GM12864 (cell line): ENCODE measurements around the gene ZNF460.

ENCODE experiments used
- DNase-seq: peaks from one replicate; pipeline ENCODE4 v3.0.0-alpha.2; 2011; ENCODE audit warnings: low read depth
- H3K4me3 ChIP-seq: 2 replicates; pipeline ENCODE4 v1.5.1; 2011; ENCODE audit warnings: mild to moderate bottlenecking, low read depth, low read length, control low read depth
- TF ChIP-seq, protein P1 (sequence below): IDR thresholded peaks from 2 replicates; pipeline ENCODE4 v1.5.1; 2011; ENCODE audit warnings: low read depth, mild to moderate bottlenecking, moderate library complexity, low read length, control low read depth, inconsistent platforms; ENCODE audit errors: missing control alignments

The ZNF460 gene

DNA sequence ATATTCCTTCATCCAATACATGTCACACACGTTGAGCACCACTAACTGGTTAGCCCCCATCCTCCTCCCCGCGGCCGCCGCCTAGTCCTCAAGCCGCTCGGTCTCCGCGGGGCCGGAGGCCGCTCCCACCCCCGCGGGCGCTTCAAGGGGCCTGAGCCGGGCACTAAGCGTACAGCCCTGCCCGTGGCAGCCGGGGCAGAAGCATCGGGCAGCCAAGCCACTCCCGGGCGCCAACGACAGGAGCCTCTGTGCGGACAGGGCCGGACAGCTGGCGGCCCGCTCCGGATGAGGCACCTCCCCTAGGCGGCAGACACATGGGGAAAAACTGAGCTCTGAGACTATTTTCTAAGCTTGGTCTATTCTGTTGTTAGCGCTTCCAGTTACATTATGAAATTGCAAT is 37.2 kb downstream of the ZNF460 start:
- no peak overlapping the region for H3K4me3 ChIP-seq
- TF ChIP-seq, protein P1, sequence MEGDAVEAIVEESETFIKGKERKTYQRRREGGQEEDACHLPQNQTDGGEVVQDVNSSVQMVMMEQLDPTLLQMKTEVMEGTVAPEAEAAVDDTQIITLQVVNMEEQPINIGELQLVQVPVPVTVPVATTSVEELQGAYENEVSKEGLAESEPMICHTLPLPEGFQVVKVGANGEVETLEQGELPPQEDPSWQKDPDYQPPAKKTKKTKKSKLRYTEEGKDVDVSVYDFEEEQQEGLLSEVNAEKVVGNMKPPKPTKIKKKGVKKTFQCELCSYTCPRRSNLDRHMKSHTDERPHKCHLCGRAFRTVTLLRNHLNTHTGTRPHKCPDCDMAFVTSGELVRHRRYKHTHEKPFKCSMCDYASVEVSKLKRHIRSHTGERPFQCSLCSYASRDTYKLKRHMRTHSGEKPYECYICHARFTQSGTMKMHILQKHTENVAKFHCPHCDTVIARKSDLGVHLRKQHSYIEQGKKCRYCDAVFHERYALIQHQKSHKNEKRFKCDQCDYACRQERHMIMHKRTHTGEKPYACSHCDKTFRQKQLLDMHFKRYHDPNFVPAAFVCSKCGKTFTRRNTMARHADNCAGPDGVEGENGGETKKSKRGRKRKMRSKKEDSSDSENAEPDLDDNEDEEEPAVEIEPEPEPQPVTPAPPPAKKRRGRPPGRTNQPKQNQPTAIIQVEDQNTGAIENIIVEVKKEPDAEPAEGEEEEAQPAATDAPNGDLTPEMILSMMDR: no peak
- DNase-seq: no peak

DNA sequence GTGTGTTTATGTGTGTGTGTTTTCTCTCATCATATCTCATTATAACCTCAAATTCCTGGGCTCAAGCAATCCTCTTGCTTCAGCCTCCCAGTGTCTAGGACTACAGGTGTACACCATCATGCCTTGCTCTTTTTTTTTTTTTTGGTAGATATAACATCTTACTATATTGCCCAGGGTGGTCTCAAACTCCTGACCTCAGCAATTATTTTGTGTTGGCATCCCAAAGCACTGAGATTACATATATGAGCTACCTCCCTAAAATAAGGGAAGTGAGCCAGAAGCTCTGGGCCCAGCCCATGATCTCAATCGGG is 39.5 kb downstream of the ZNF460 start:
- TF ChIP-seq, protein P1: no peak
- peak overlapping the region; percentile 83 for H3K4me3 ChIP-seq
- DNase-seq: no peak

DNA sequence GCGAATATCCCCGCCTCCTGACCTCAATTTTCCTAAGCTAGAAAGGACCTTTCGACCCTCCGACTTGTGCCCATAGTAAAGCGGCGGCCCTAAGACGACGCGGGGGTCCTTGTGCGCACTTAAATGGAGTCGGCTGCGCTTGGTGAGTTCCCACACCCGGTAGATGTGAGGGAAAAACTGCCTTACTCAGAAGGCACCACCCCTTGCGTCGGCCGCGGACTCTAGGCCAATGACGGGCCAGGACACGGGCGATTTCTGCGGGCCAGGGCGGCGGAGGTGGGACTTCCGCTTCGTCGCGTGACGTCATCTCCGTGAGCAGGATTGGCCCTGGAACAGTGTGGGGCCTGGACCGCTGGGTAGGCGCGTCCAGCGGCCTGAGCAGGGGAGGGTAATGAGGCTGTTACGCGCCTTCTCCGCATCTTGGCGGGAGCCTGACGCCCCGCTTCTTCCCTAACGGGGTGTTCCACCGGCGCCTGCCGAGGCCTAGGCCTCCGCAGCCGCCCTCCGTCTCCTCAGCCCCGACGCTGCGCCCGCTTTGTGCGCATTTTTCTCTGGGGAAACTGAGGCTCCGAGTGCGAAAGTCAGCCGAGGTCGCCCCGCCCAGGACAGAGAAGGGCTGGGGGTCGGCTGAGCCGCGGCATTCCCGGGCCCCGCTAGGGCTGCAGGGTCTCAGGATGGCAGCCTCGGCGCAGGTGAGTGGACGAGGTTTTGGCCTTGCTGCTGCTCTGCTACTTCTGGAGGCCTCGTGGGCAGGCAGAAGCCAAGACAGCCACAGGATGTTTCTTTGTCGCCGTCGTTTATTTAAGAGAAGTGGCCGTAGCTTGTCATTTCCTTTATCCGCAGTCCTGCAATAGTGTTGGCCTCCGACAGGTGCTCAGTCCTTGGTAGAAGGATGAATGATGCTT is 40.1 kb downstream of the ZNF460 start, which contains the start of gene ZNF543:
Gene ZNF543, plus strand, starts transcription at position 293 of the 905 bp plus-strand sequence. Its CDS starts 382 bp downstream, at position 675.
- peak within 1 kb of the TSS; percentile 83 for H3K4me3 ChIP-seq
- TF ChIP-seq, protein P1: peak; percentile 45
- DNase-seq: peak; percentile 87

DNA sequence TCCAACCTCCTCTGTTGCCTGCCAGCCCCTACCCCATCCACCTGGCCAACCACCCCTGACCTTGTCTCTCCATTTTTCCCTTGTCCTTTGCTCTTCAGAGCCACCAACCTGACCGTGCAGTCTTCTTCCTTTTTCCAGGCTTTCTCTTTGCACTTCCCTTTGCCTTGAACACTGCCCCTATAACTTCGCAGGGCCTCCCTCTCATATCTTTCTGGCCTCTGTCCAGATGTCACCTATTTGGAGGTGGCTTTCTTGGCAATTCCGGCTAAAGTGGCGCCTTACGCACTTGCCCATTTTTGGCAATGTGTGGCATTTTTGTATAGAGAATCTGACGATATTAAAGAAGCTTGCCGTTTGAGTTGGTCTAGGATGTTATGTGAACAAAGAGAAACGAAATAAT is 40.8 kb downstream of the ZNF460 start:
- TF ChIP-seq, protein P1: no peak
- H3K4me3 ChIP-seq: peak overlapping the region; percentile 83
- no peak for DNase-seq

DNA sequence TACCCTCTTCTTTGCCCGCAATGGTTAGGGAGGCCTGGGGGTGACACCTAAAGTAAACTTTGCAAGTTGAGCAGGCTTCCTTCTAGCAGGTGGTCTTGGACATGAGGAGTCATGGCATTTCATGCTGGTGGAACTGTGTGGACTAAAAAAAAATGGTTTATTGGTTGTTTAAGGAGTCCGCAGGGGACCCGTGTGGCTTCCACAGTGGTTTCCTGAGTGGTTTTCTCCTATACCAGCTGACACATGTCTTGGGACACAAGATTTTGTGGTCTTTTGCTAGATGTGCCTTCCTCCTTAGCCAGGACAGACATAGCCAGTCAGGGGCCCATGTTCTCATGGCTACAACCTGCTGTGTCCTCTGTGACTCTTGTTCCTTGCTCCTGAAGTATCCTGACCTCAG is 41.5 kb downstream of the ZNF460 start:
- peak overlapping the region; percentile 83; the same call in 1 of the 2 replicates for H3K4me3 ChIP-seq
- no peak for DNase-seq
- TF ChIP-seq, protein P1: no peak

DNA sequence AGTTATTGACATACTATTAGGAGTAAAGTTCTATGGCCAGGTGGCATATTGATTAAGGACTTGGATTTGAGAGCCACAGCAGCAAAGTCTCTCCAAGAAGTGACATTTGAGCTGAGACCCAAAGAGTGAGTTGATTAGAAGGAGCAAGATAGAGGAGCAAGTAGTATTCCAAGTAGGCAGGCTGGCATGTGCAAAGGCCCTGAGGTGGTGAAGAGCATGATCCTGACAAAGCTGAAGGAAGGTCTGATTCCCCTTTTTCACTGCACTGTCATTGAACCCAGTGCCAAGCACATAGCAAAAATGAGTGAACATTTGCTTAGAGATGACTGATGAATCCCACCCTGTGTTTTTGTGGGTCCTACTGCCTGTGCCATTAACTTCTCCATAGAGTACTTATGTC is 44.7 kb downstream of the ZNF460 start:
- TF ChIP-seq, protein P1: no peak
- DNase-seq: no peak
- no peak overlapping the region for H3K4me3 ChIP-seq

DNA sequence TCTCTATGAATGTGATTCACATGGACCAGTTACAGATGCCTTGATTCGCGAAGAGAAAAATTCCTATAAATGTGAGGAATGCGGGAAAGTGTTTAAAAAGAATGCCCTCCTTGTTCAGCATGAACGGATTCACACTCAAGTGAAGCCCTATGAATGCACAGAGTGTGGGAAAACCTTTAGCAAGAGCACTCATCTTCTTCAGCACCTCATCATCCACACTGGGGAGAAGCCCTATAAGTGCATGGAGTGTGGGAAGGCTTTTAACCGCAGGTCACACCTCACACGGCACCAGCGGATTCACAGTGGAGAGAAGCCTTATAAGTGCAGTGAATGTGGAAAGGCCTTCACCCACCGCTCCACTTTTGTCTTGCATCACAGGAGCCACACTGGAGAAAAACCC is 47.7 kb downstream of the ZNF460 start:
- H3K4me3 ChIP-seq: no peak overlapping the region
- DNase-seq: no peak
- TF ChIP-seq, protein P1: no peak
